HG03575 (cell line): ENCODE data around the gene P3H3.
"Not testable (repeated sequence)": the region's sequence is repeated elsewhere in the genome, so short reads cannot be mapped to it uniquely, and the experiment has no call there.

Experiments used
- ATAC-seq: cut with Tn5 transposase; IDR thresholded peaks from one replicate; pipeline ENCODE4 v1.9.1; 2021; ENCODE audit not compliant: unreplicated experiment, insufficient number of reproducible peaks, low FRiP score; ENCODE audit errors: extremely low read depth

P3H3 gene

DNA sequence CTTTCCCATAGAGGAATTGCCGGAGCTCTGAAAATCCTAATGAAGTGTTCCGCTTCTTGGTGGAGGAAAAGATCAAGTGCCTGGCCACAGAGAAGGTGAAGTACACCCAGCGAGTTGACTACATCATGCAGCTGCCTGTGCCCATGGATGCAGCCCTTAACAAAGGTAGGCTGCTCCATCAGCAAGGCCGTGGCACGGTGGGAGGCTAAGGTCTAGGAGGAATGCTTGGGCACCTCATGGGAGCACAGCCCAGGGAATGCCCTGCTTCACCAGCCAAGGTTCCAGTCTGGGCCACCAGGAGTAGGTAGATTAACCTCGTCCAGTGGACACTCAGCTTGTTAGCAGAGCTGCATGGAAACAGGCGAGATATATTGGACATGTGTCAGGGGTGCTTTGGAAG is 32.7 kb downstream of the P3H3 start:
- no peak for ATAC-seq

DNA sequence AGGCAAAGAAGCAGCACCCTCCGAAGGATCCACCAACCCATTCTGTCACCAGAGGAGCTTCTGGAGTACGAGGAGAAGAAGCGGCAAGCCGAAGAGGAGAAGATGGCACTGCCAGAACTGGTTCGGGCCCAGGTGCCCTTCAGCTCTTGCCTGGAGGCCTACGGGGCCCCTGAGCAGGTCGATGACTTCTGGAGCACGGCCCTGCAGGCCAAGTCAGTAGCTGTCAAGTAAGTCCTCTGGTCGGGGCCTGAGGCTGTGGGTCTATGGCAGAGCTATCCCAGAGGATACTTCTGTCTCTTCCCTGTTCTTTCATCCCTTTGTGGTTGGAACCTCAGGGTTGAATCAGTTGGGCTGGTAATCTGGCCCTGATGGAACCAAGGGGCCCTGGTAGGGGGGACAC is 33.2 kb downstream of the P3H3 start:
- no peak for ATAC-seq

DNA sequence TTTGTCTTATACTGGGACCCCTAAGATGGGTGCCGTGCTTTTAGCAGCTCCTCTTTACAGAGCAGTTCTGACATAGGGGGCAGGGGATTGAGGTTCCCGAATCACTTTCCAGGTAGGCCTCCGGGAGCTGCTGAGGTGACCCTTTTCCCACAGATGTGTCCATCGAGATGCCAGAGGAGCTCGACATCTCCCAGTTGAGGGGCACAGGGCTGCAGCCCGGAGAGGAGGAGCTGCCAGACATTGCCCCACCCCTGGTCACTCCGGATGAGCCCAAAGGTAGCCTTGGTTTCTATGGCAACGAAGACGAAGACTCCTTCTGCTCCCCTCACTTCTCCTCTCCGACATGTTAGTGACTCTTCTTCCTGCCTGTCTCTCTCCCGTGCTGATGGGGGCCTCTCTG is 34.8 kb downstream of the P3H3 start:
- no peak for ATAC-seq

DNA sequence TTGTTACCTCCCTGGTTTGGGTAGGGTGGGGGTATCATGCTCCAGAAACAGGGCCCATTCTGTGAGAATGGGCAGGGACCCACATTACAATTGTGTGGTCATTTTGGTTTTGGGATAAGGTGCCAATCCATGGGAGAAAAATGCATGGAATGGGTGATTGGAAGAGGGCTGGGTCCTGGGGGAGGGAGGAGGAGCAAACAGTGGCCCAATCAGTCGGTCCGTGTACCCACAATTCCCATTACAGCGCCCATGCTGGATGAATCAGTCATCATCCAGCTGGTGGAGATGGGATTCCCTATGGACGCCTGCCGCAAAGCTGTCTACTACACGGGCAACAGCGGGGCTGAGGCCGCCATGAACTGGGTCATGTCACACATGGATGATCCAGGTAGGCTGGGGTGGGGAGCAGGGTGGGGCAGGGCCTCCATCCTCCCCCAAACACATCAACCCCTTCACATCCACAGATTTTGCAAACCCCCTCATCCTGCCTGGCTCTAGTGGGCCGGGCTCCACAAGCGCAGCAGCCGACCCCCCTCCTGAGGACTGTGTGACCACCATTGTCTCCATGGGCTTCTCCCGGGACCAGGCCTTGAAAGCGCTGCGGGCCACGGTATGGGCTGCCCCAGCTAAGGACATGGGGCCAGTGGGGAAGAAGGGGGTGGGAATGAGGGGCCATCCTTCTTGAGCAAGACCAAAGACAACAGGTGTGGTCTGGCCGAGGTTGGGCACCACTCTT is 35.5 kb downstream of the P3H3 start:
- ATAC-seq, result no peak

DNA sequence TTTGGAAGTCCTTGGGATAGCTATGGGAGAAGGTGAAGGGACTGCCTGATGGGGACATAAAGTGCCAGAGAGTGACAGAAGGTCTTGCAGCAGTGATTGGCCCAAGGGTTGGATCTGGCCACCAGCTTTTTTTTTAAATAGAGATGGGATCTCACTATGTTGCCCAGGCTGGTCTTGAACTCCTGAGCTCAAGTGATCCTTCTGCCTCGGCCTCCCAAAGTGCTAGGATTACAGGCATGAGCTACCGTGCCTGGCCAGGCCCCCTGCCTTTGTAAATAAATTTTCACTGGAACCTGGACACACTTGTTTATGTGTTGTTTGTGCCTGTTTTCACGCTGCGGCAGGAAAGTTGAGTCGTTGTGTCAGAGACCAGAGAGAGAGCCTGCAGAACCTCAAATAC is 37.1 kb downstream of the P3H3 start:
- not testable (repeated sequence) for ATAC-seq

DNA sequence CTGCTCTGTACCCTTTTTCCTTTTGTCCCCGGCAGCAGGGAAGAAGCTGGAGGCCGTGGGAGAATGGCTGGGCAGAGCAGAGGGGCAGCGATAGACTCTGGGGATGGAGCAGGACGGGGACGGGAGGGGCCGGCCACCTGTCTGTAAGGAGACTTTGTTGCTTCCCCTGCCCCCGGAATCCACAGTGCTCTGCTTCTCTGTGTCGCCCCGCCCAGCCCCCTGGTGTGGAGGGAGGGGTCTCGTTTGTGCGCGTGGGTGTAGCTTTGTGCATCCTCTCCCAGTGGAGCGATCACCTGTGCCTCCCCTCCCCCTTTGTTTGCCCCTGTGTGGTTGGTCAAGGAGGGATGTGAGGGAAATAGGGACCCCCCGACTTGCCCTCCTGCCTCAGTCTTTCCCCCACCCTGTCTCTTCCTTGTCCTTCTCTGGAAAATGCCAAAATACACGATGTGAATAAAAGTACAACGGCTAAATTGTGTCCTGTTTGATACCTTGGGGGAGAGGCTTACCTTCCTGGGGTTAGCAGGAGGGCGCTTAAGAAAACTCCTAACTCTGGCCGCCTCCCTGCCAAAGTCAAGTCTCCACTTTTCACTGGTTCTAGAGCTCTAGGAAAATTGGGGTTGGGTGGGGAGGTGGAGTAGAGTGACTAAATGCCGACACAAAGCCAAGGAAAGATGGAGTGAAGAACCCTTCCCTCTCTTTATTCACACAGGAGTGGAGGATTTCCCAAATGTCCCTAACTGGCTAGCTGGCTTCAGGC is 38.1 kb downstream of the P3H3 start:
- no peak for ATAC-seq

DNA sequence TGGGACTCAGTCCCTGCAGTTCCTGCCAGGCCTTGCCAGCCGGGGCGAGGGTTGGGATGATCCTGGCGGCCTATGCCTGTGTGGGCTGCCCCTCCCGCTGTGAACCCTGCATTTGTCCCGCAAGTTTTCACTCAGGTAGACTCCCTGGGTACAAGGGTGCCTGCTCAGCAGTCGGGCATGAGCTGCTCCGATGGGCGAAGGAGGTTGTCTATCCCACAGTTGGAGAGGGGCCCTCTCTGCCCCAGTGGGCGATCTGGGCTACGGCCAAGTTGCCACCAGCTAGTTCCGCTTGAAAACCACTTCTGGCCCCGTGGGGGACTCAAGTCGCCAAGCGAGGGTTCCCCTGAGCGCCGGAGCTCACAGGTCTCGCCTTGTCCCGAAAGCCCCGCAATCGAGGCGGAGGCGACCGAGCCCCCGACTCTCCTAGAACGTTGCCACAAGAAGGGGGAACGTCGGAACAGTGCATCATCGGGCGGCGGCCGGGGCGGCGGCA is 38.8 kb downstream of the P3H3 start:
- ATAC-seq, result no peak

DNA sequence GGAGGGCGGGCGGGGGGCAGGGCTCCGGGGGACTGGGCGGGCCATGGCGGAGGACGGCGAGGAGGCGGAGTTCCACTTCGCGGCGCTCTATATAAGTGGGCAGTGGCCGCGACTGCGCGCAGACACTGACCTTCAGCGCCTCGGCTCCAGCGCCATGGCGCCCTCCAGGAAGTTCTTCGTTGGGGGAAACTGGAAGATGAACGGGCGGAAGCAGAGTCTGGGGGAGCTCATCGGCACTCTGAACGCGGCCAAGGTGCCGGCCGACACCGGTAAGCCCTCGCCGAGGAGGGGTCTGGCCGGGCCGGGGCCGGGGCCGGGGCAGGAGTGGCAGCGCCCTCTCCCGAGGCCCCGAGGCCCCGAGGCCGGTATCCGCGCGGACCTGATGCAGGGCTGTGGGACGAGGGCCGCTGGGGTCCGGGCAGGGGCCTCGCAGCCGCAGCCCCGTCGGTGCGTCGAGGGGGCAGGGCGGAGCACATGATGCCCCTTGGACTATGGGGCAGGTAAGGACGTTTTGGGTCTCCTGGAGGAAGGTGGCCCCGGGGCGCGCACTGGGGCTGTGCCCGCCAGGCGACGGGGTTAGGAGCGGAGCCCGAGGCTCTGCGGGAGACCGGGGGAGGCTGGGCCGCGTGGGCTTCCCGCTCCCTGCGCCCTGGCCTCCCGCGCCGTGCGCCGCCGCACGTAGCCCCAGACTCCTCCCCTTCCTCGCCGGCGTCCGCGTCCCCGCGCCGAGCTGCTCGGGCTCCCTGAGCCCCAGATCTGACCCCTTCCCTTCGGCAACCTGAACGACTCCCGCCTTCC is 39.4 kb downstream of the P3H3 start, which contains the start of gene TPI1:
Gene TPI1, plus strand, starts transcription at position 119 of the 798 bp plus-strand sequence. Its CDS starts 36 bp downstream, at position 155.
- no peak for ATAC-seq

DNA sequence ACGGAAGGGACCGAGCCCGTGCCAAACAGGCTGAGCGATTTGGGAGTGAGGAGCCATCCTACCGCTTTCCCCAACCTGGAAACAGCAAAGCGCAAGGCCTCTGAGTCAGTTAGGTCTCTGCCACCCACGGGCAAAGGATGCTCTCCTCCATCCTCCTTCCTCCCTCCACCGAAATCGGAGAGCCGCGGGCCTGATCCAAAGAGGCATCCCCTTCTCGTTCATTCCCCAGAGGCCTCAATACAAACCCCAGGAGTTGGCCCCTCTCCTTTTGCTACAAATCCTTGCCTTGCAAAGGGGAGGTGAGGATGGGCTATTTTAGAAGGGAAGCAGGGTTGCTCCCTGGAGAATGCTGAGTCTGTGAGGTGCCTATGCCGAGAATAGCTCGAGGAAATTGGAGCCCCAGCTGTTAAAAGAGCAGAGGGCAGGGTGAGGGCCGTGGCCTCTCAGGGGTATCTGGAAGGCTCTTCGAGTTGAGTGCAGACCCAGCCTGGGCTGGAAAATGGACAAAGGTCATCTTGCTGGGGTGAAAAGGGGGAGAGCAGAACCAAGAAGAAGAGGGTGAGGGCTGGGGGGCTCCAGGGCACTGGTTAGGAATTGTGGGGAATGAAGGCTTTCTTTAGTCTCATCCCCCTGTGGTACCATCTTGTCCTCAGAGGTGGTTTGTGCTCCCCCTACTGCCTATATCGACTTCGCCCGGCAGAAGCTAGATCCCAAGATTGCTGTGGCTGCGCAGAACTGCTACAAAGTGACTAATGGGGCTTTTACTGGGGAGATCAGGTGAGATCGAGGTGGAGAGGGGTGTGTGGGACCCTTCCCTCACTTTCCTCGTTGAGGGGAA is 40.2 kb downstream of the P3H3 start:
- no peak for ATAC-seq

DNA sequence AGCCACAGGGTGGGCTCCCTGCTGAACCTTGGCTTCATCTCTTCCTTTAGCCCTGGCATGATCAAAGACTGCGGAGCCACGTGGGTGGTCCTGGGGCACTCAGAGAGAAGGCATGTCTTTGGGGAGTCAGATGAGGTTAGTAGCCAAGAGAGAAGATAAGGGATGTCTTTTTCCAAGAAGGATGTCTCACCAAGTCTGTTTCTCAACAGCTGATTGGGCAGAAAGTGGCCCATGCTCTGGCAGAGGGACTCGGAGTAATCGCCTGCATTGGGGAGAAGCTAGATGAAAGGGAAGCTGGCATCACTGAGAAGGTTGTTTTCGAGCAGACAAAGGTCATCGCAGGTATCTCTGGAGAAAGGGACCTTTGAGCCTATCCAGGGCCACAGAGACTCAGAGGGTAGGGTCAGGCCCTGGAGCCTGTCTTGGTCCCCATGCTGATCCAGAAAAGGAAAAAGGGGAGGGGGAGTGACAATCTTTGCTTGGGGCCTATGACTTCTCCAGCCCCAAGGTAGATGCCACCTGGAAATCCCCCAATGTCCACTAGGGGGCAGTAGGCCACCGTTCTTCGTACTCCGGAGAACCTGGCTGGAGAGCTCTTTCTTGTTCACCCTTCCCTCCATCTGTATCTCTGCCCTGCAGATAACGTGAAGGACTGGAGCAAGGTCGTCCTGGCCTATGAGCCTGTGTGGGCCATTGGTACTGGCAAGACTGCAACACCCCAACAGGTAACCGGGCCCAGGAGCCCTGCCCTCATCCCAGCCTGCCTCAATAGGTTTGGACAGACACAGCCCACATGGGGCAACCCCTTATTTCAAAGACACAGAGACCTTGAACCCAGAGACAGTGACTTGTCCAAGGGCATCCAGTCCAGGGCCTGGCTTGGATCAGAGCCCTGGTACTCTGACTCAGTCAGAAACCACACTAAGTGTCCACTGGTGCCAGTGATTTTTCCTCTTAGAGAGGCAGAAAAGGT is 41.1 kb downstream of the P3H3 start:
- ATAC-seq, result no peak

DNA sequence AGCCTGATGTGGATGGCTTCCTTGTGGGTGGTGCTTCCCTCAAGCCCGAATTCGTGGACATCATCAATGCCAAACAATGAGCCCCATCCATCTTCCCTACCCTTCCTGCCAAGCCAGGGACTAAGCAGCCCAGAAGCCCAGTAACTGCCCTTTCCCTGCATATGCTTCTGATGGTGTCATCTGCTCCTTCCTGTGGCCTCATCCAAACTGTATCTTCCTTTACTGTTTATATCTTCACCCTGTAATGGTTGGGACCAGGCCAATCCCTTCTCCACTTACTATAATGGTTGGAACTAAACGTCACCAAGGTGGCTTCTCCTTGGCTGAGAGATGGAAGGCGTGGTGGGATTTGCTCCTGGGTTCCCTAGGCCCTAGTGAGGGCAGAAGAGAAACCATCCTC is 42.1 kb downstream of the P3H3 start:
- ATAC-seq, result not testable (repeated sequence)

DNA sequence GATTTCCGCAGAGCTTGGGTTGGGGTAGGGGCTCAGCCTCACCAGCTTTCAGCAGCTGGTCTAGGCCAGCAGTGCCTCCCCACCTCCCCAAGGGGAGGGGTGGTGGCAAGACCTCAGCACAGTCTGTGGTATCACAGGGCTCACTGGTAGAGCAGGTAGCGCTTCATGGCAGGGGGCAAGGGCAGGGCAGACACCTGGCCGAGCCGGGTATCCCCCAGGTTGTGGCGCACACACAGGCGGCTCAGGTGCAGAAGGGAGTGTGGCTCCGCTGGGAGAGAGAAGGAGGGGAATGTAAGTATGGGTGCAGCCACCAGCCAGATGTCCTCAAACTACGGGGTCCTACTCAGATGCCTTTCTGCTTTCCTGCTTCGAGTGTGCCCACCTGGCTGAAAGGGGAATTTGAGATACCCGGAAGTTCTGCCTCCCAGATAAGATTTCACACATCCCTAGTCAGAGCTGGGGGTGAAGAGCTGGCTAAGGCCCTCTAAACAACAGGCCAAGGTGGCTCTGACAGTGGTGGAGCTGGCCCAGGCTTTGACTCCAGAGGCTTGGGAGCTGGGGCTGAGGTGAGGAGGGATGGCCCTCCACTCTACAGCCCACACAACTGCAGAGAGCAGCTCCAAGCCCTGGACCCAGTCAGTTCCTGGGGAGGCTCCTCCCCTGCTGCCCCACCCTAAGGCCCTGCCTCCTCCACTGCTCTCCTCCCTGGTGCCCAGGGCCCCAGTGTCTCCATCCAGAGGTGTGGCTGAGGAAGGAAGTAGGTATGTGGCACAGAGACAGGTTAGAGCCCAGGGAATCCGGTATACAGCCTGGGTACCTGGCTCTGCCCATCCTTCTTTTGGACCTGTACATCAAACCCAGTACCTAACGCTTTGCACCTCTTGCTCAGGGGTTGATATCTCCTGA is 43.1 kb downstream of the P3H3 start:
- no peak for ATAC-seq

DNA sequence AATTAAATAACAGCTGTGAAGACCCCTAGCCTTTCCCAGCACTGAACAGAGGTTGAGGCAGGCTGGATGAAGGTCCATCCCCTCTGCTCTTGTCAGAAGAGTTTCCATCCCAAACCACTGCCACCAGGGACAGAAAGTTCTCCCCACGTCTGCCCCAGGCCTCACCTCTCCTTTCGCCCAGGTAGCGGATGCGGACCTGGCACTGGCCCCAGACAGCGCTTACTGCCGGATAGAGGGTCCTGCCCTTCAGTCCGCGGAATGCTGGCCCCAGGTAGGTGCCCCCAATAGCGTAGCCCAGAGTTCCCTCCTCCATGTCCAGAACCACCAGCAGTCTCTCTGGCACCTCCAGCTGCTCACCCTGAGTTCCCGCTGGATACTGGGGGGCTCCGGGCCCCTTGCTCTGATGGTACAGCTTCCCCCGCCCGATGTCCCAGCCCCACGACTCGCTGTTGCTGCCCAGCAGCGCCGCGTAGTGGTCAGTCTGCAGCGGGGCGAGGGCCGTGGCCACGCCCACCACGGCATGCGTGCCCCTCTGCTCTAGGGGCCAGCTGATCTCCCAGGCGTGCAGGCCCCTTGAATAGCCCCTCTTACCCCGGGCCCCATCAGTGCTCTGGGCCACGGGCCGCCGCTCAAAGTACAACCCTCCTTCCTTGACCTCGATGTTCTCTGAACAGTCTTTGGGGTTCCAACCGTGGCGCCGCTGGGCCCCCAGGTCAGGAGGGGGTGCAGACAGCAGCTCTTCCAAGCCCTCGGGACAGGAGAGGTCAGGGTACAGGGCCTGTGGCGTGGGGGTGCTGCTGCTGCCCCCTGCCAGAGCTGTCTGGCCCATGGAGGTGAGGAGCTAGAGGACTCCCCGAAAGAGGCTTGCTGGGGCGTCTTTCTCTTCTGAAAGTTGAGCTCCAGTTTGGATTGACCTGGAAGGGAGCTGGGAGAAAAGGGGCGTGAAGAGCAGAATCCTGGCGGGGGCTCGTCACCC is 44.2 kb downstream of the P3H3 start:
- ATAC-seq, result no peak

DNA sequence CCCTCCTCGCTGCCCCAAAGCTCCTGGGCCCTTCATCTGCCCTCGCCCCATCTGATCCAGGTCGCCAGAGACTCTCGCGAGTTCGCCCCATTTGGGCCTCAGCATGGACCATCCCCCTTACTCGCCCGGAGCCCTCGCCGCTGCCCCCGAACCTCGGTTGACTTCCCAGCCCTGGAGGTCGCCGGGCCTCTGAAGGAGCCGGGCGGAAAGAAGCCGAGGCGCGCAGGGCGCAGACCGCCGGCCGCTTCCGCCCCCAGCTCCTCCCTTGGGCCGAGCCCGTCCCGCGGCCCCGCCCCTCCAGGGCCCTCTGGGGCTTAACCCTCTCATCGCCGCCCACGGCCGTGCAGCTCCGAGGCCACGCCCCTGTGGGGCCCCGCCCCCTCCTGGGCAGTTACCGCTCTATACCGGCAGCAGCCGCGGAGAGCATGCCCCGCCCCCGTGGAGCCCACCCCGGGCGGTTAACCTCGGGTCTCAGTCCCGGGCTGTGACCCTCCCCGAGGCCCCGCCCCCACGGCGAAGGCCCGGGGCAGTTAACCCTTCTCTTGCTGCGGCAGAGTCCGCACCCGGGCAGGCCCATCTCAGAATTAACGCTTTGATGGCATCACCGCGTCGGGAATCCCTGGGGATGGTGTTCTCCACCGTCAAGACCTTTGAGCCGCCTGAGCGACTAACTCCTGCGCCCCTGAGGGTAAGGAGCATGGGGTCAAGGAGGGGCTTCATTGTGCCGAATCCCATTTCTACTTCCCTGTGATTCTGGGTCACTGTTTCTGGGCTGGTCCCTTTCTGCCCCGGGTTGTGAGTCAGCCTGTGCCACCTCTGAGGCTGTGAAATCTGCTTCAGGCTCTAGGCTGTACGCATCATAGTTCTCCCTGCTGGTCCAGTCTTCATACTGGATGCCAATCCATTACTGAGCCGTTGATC is 45.1 kb downstream of the P3H3 start, which contains the start of gene SPSB2:
Gene SPSB2, minus strand, starts transcription at position 210 of the 921 bp plus-strand sequence. CDS start 402 bp downstream, outside the sequence.
- no peak for ATAC-seq

DNA sequence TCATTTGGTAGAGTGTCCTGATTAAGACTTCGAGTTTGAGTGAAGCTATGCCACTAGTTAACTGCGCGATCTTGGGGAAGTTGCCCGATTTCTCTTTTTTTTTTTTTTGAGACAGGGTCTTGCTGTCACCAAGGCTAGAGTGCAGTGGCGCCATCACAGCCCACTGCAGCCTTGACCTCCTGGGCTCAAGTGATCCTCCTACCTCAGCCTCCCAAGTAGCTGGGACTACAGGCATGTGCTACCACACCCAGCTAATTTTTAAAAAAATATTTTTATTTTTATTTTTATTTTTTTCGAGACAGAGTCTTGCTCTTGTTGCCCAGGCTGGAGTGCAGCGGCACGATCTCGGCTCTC is 45.8 kb downstream of the P3H3 start:
- ATAC-seq, result not testable (repeated sequence)
